HG02840 (cell line): ENCODE measurements around the gene PALLD.

Experiments used
- ATAC-seq: cut with Tn5 transposase; IDR thresholded peaks from one replicate; pipeline ENCODE4 v1.9.1; 2021; ENCODE audit warnings: mild to moderate bottlenecking, moderate library complexity, moderate number of reproducible peaks; ENCODE audit not compliant: unreplicated experiment, low FRiP score

Gene PALLD

DNA sequence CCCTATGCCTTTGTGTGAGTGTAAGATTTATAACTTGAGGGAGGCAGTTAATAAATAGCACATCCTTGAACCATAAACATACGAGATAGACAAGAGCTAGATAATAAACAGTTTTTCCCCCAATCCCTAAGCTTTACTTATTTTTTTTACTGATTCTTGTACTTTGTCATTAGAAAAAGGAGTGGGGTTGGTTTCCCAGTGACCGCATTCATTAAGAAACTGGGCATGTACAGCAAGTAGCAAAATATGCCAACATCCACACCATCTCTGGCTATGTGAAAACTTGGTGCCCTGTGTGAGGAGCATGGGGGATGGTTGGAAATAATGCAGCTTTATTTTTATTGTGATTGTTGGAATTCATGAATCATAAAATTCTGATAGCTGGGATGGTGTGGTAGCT, 337.0 kb downstream of the PALLD start:
- ATAC-seq = no peak

DNA sequence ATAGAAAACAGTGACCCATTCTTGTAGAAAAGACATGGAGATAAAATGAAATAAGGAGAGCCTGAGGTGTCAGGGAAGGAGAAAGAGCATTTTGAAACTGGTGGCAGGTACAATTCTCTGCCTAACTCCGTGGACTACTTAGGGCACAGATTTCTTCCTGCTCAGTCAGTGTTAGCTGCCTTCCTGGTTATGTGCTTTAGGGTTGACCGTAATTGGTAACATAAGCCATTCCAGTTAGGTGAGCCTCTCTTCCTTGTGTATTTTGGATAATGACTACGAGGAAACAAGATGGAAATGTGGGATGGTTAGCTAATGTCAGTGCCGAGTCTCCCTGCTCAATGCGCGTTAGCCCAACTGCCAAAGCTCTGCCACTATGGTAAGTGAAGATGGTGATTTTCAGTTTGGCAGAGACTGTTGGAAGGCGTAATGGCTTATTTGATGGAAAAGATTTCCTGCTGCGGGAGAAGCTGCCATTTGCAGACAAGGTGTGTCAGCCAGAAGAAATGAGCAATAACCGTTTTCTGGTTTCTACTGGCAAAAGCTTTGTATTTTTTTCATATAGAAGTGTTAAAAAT, 339.1 kb downstream of the PALLD start:
- ATAC-seq = no peak

DNA sequence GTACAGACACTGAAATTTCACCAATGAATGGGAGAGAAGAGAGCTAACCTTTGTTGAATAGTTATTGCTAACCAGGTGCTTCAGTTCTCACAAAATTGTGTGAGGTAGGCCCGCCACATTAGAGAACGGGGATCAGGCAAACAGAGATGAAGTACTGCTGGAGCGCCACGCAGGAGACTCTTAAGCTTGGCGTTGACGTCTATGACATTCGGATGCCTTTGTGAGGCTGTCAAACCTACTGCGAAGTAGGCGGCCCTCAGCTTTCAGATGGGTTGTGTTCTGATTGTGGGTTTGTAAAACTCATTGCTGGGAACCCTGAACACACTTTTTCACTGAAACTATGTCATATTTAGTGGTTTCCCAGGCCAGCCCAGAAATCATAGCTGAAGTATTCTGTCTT, 339.6 kb downstream of the PALLD start:
- no peak for ATAC-seq

DNA sequence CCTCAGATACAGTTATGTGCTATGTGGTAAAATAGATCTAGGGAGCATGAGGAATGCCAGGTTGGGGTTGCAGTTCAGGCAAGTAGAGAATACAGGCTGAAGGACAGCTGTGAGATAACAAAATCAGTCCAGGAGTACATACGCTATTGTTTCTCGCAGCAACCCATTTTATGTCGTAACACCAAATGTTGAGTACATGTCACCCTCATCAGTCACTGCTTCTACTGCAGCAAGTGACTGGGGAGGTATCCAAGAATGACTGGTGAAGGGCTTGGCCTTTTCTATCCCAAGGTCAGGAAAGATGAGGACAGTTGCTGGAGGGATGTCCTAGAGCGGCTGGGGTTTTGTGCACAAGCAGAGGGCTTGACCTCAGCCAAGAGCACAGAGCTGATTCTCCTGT, 341.1 kb downstream of the PALLD start:
- no peak for ATAC-seq

DNA sequence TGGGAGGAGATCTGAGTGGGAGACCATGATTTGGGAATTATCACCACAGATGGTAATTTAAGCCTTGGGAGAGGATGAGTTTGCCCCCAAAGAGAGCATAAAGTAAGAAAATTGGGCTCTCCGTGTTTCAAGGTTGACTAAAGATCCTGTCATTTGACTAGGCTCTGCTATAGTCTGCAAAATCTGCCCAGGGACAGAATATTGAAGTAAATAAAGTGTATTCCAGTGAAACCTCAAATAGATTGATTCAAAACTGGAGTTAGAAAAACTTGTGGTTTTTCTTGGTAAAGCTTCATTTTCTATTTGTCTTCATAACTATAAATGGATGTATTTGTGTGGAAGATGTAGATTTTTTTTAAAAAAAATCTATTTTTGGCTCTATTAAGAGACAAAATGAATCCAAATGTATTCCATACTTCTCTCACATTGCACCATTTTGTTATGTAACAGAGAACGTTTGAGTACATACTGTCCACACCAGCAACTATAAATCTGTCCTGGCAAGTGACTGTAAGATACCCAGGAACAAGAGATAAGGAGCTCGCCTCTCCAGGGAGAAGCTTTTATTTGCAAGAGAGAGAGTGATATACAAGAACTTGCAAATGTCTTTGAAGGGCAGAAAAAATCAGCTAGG, 343.0 kb downstream of the PALLD start:
- ATAC-seq = no peak

DNA sequence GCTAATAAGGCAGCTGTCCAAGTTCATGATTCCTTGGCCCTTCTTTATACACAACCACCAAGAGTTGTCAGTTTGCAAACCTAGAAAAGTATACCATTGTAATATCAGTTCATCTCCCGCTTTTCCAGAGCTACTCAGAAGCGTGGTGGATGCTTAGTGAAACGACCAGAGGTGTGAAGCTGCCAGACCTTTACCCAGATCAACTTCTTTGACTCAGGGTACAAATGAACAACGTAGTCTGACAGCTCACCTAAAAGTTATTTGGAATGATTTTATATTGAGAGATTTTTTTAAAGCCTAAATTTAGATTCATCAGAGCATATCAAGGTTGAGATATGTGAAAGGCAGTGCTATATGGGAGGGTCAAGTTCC, 343.5 kb downstream of the PALLD start:
- ATAC-seq = no peak

DNA sequence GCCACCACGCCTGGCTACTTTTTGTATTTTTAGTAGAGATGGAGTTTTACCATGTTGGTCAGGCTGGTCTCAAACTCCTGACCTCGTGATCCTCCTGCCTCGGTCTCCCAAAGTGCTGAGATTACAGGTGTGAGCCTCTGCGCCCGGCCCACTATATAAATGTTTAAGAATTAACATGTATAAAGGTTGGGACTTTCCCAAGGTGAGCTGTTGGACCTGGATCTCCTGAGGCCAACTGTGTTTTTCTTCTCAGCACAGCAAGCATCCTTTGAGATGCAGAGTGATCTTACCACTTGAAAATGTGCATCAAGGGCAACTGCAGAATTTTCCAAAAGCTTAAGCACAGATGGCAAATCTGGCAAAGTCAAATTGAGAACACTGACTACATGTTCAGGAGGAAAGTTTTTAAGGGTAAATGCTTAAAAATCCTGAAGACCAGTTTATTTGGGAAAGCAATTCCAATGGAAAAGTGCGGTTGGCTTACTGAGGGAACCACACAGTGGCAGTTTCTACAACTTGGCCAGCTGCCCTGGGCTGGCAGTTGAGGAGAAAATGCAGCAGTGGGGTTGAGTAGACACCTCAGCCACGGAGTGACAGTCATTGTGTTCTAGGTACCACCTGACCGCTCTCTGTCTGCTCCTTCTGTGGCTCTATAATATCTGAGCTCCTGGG, 344.3 kb downstream of the PALLD start:
- no peak for ATAC-seq

DNA sequence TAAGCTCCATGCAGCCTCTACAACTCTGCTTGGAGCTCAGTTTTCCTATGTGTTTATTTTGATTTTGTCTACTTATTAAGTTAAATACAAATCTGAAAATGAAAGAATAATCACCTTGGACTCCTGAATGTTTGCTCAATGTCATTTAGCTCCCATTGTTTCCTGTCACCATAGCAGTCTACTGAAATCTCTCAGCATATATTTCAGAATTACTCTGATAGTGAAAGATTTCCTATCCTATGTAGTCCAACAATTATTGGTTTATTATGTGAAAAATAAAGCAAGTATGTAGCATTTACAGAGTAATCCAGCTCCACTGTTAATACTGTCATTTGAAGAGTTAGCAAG, 344.8 kb downstream of the PALLD start:
- ATAC-seq = no peak

DNA sequence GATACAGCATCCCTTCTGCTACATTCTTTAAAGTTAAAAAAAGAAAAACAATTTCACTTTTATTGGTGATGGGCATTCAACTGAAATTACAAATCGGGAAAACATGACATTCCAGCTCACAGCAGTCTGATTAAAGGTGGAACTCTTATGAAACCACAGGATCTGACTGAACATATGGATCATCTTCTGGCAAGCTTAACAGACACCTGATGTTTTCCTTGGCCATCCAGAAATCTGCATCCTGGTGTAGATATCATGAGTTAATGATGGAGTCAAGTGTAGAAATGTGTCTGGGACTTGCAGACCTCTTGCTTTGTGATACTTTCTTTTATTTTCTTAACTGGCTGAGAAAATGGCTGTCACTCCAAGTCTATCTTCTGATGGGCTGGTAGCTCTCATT, 345.3 kb downstream of the PALLD start:
- ATAC-seq = no peak

DNA sequence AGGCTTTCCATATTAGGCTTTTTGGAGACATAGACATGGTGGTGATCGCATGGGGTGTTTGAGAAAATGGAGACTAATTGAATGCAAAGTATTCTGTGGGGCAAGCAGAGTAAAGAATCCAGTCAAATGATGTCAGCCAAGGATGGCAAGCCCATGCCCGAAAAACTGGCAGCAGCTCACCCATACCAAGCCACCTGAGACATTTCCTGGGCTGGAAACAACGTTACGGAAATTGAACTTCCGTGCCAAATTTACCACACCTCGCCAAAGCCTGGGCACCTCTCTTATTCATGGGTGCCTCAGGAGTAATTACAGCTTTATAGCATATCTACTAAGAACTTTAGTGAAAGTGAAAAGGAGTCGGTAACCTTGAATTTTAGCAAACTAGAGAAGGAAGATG, 346.8 kb downstream of the PALLD start:
- ATAC-seq = no peak

DNA sequence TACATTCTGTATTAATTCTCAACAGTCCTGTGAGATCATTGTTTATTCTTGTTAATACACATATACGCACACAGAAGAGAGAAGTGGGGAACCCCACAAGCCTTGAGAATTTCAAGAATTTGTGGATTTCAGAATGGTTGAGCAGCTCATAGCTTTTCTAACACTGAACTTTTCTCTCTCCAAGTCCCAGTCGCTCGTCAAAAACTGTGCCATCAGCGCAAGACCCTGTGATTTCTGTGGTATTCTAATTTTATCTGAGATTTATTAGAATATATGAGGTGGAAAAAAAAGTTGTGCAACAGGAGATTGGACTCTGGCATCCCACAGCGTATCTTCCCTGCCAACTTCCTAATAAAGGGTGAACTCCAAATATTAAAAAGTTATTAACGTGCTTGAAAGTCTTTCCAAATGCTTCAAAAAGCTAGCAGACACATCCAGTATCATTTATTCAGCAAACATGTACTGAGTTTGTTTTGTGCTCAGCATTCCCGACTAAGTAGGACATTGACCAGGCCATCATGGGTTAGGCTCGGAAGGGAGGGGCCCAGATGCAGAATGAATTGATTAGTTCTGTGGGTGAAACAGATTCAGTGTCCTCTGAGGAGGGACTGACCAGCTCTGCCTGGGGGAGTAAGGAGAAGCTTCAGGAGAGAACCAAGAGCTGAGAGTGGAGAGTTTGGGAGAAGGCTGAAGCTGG, 347.6 kb downstream of the PALLD start:
- no peak for ATAC-seq

DNA sequence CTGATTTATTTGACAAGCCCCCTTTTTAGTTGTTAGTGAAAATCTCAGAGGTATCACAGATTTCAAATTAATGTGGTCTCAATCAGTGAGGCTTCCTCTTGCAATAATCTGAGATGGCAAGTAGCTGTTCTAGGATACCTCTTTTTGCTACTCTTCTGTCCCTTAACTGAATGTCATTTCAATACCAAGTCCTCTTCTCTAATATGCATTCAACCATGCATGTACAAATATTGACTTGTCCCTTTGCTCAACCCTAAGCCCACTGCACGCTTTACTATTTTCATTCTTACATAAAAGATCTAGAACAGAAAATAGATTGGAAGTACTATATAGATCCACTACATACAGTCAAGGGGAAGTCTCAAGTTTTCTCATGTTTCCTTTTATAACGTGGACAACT, 349.0 kb downstream of the PALLD start:
- ATAC-seq = no peak

DNA sequence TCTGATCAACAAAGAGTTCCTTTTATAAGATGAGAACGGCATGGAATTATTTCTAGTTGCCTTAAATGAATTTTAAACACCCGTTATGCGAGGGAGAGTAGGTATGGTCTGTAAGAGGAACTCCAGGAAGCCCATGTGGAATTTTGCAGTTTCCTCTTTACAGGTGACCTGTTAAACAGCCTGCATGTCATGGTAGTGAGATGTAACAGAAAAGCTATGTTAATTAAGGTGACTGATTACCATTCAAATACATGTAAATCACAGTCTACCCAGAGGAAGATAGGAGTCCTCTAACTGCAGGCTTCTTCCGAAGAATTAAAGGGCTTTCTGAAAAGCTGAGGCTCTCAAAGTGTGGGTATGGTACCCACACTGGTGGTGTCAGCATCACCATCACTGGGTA, 349.6 kb downstream of the PALLD start:
- no peak for ATAC-seq

DNA sequence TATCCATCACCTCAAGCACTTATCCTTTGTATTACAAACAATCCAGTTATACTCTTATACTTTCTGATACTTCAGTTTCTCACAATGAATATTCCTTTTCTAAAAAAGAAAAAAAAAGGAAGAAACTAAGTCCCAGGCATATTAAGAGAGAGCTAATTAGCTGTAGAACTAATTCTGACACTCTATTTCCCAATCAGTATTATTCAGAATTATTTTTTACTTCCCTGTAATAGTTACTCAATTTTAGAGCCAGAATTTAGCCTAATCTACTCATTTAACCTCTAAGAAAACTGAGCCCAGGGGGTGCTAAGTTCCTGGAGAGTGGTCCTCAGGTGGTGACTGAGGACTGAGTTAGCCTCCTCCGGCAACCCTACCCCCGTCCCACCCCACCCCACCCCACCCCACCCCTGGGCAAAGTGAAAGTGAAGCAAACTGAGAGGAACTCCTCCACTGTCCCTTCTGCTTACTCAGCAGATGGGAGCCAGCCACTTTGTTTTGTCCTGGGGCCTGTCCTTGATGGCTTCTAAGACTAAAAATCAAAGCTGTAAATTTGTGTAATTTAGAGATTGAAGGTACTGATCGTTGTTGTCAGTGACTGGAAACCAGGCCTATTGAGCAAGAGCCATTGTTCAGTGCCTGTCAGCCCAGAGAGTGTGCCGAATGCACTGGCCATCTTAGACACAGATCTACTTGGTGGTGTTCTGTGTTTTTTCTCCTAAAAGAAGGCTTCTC, 351.1 kb downstream of the PALLD start:
- ATAC-seq = no peak

DNA sequence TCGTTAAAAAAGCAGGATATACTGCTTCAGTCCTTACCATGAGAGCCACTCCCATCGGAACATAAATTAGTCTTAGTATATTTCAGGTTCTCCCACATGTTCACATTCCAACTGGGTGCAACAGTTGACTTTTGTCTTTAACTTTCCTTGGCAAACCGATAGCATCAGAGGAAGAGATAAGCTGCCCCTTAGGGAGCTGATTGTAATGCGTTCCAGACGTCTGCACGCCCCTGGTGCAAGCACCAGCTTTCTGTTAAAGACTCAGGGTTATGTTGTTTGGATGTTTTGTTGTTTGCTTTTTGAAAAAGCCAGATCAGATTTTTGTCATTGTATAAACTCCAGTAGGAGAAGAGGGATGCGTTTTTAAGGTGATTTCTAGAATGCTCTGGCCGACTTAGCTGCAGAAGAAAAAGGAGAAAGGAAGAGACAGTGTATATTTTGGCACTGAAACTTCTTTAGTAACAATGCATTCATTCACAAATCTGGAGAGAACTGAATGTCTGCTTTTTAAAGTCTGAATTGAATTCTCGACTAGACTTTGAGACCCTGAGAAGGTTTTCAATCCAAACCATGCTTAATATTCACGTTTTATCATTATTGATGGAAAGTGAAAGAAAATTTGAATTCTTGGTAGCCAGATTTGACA, 352.3 kb downstream of the PALLD start:
- ATAC-seq = no peak

DNA sequence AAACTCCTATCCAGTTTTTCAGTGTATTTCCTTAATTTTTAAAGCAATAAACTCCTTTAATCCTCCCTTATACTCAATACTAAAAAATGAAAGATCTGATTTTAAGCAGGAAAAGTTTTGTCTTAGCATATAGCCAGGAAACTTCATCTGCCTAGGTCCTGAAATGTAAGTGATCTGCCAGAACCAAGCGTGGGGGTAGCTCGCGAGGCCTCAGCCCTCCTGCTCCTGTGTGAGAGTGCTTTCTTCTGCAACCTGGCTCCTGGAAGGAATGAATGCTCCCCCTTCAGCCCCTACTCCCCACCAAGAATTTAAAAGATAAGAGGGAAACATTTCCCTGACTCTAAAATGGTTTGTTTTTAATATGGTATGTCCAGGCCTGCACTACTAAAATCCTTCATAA, 353.1 kb downstream of the PALLD start:
- ATAC-seq = no peak

DNA sequence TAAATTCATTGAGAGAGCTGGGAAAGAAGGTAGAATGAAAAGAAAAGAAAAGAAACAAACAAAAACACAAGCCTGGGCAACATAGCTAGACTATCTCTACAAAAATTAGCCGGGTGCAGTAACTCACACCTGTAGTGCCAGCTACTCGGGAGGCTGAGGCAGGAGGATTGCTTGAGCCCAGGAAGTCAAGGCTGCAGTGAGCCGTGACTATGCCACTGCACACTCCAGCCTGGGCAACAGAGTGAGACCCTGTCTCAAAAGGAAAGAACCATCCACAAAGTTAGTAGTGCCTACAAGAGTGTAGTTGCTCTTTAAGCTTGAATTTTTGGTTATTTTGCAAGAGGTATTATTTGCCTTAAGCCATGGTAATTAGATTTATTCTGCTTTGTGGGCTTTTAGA, 355.5 kb downstream of the PALLD start:
- no peak for ATAC-seq

DNA sequence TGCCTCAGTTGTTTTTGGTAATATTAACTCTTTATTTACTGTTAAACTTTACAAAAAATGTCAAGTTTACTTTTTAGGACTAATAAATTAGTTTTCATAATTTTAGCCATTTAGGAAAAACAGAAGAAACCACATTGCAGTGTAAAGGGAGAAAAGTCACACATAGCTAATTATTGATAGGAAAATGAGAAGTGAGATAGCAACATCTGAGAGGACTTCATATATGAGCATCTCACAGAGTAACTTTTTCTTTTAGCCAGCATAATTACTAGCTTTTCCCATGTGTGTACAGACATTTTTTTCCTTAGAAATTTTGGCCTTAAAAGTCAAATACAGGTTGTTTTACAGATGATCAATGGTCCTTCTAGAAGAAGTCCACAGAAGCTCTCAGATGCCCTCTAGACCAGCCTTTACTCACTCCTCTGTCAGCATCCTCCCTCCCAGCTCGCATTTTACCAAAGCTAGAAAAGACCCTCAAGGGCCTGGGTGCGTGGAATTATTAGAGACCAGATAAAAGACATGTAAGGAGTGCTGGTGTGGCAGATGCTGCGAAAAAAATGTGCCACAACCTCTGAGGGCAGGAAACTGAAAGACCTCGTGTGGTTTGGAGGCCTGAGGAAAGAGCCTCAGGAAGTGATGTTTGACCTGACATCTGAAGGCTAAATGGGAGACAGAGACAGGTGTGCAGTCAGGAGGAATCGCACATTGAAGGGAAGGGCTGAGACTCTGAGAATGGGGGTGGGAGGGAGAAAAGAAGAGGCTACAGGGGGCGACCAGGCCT, 356.3 kb downstream of the PALLD start:
- ATAC-seq = peak; percentile 57

DNA sequence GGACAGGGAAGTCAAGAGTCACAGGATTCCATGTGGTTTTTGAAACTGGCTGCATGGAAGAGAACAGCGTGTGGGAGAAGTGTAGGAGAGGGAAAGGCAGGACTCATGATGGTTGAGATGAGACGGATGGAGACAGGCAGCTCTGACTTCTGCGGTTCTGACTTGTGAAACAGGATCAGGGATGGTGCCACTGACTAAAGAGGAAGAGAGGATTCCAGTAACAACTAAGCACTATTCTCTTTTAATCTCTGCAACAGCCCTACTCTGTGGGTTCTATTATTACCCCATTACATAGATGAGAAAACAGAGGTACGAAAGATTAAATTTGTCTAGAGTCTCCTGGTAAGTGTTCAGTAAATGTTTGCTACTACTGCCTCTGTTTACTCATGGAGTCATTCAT, 356.9 kb downstream of the PALLD start:
- peak; percentile 49 for ATAC-seq

DNA sequence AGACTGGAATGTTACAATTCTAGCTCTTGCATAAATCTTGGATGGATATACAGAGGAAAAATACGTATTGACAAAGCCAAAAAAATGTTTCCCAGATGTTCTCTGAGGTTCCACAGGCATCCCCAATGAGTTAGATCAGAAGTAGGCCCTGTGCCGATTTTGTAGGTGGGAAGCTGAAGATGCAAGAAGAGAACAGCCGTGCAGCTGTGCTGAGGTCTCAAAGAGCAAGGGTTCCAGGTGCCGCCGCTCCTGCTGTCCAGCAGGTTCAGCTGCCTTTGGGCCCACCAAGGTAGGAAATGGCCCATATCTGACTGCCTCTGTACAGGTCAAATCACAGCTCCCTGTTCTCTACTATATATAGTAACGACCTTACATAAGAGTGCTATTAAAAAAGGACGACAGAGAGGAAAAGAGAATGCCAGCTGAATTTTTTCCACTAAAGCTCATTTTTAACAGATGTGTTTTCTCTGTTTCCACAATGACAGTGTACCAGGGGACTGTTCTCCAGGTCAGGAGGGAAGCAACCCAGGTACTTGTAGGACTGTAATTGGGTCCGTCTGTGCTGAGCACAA, 357.6 kb downstream of the PALLD start:
- ATAC-seq = no peak
